Erythroblast (primary cell): ENCODE results near the gene BABAM2.

Experiments
- GATA1 ChIP-seq: IDR thresholded peaks from 2 replicates; pipeline ENCODE4 v1.6.1; 2011; ENCODE audit warnings: low read depth, mild to moderate bottlenecking, control low read depth, low read length, moderate library complexity
- POLR2A ChIP-seq: IDR thresholded peaks from 2 replicates; pipeline ENCODE4 v1.6.1; 2011; ENCODE audit warnings: mild to moderate bottlenecking, low read length

DNA sequence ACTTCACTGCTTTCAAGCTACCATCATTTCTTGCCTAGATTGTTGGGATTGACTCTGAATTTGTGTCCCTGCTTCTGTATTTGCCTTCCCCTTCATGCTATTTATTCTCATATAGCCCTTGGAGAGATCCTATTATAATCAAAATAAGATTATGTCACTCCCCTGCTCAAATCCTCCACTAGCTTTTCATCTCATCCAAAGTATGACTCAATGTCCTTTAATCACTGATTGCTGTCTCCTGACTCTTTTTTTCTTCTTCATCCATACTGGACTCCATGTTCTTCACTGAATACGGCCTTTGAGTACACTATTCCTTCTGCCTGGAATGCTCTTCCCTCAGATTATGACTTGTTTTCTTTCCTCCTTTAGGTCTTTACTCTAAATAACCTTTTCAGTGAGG is 5.3 kb upstream of the BABAM2 start:
- TF ChIP-seq POLR2A (no peak), GATA1 (no peak)
